Lower lobe of right lung (tissue), 2 donors: Measurements from ENCODE around the gene NAALADL2. TPM values are rescaled to one million over a fixed set of nuclear protein-coding genes. Genes with fewer than 3 reads are reported as not detected.
A peak's percentile ranks its signal among the peaks of the same experiment; 100 is the strongest.

Experiments
- ATAC-seq, 2 donors: fragments of 200-7000 bp; cut with Tn5 transposase; one replicate each; pipeline ENCODE4 v1.9.1; 2020 to 2022; ENCODE audit warnings: mild to moderate bottlenecking in 2 of 2, moderate library complexity in 2 of 2
- DNase-seq: peaks from one replicate; pipeline ENCODE4 v3.0.0-alpha.2; 2020
- H3K27ac ChIP-seq: fragments of 200-600 bp; one replicate; pipeline ENCODE4 v1.8.0; 2022
- H3K27me3 ChIP-seq: fragments of 200-600 bp; one replicate; pipeline ENCODE4 v1.8.0; 2022; ENCODE audit warnings: low read depth
- H3K36me3 ChIP-seq: fragments of 200-600 bp; one replicate; pipeline ENCODE4 v1.8.0; 2022; ENCODE audit warnings: mild to moderate bottlenecking
- H3K4me1 ChIP-seq: fragments of 200-600 bp; one replicate; pipeline ENCODE4 v1.8.0; 2022
- H3K4me3 ChIP-seq: fragments of 200-600 bp; one replicate; pipeline ENCODE4 v1.8.0; 2022; ENCODE audit warnings: mild to moderate bottlenecking
- H3K9me3 ChIP-seq: fragments of 200-600 bp; one replicate; pipeline ENCODE4 v1.8.0; 2022
- CTCF ChIP-seq: fragments of 200-600 bp; IDR thresholded peaks from one replicate; pipeline ENCODE4 v1.8.0; 2022; ENCODE audit warnings: antibody characterized with exemption, mild to moderate bottlenecking
- intact Hi-C: fragments of 100-400 bp; cut with DNase I; formaldehyde crosslinking; loops from one replicate; pipeline ENCODE4 v1.11.0; 2022
- total RNA-seq: library from RNA; stranded (reverse); fragmentation: NEBNext Ultra II Directional; extraction: Animal tissue kit (Norgen Biotek cat#: 25700); gene quantifications from one replicate; pipeline ENCODE4 v1.2.1, GENCODE V29; 2021
- donor health status: DM: no; HTN: yes; CAD: no; lungs with severe emphysema.

NAALADL2 gene
- total RNA-seq, 1 donor from 2014 or later: 9.8 TPM

- ATAC-seq: no peak
- Histone ChIP-seq H3K4me3 (no peak overlapping the region), H3K9me3 (no peaks in the 10 kb centered on the region), H3K36me3 (no peaks in the 10 kb centered on the region), H3K27me3 (no peaks in the 10 kb centered on the region), H3K27ac (no peak overlapping the region), H3K4me1 (no peaks in the 10 kb centered on the region)
- DNase-seq: no peak
- intact Hi-C loops: no loop called here
- no peak for TF ChIP-seq CTCF
These were observed 1.8 kb upstream of the NAALADL2 start for GRCh38 chr3:174857301-174857700.

GRCh38 chr3:174858353-174858752 lies 781 bp upstream of the NAALADL2 start:
- Histone ChIP-seq H3K4me1 (no peaks in the 10 kb centered on the region), H3K36me3 (no peaks in the 10 kb centered on the region), H3K9me3 (no peaks in the 10 kb centered on the region), H3K27ac (no peak overlapping the region), H3K4me3 (no peak overlapping the region), H3K27me3 (no peaks in the 10 kb centered on the region)
- ATAC-seq: no peak
- intact Hi-C loops: no loop called here
- no peak for TF ChIP-seq CTCF
- no peak for DNase-seq

- H3K9me3 ChIP-seq: no peaks in the 10 kb centered on the region
- no peaks in the 10 kb centered on the region for H3K36me3 ChIP-seq
- ATAC-seq (peak; percentile 68 to 78), DNase-seq (no peak)
- no peak overlapping the region for H3K27ac ChIP-seq
- H3K27me3 ChIP-seq: no peaks in the 10 kb centered on the region
- peak overlapping the region; percentile 29 for H3K4me3 ChIP-seq
- intact Hi-C loops: no loop called here
- no peaks in the 10 kb centered on the region for H3K4me1 ChIP-seq
- no peak for TF ChIP-seq CTCF
These were observed 622 bp downstream of the NAALADL2 start for GRCh38 chr3:174859756-174860155.

- TF ChIP-seq CTCF: peak; percentile 32
These were observed 3.0 kb downstream of the NAALADL2 start for GRCh38 chr3:174862101-174862500.

GRCh38 chr3:174862666-174863065 lies 3.5 kb downstream of the NAALADL2 start:
- no peaks in the 10 kb centered on the region for H3K36me3 ChIP-seq
- intact Hi-C loops: no loop called here
- TF ChIP-seq CTCF: no peak
- no peak overlapping the region for H3K4me3 ChIP-seq
- no peak for DNase-seq
- H3K27me3 ChIP-seq: no peaks in the 10 kb centered on the region
- H3K27ac ChIP-seq: no peak overlapping the region
- no peaks in the 10 kb centered on the region for H3K9me3 ChIP-seq
- no peaks in the 10 kb centered on the region for H3K4me1 ChIP-seq
- ATAC-seq: peak in 1 of 2 donors; percentile 43

More at GRCh38 chr3:174862101-174862500, 3.0 kb downstream of the NAALADL2 start:
- DNase-seq (no peak), ATAC-seq (peak; percentile 84 to 90)
- intact Hi-C loops: no loop called here
- Histone ChIP-seq H3K27me3 (no peaks in the 10 kb centered on the region), H3K4me3 (no peak overlapping the region), H3K9me3 (no peaks in the 10 kb centered on the region), H3K36me3 (no peaks in the 10 kb centered on the region), H3K27ac (no peak overlapping the region), H3K4me1 (no peaks in the 10 kb centered on the region)

- Histone ChIP-seq H3K4me1 (no peaks in the 10 kb centered on the region), H3K9me3 (no peaks in the 10 kb centered on the region), H3K36me3 (no peaks in the 10 kb centered on the region), H3K27me3 (no peaks in the 10 kb centered on the region), H3K27ac (no peak overlapping the region), H3K4me3 (no peak overlapping the region)
- DNase-seq (no peak), ATAC-seq (peak; percentile 47 to 59)
- intact Hi-C loops: no loop called here
- no peak for TF ChIP-seq CTCF
These were observed 4.4 kb downstream of the NAALADL2 start for GRCh38 chr3:174863488-174863887.
